SU-DHL-6 (cell line): Measurements from ENCODE around the gene C4orf51.

Experiments
- CTCF ChIP-seq: fragments of 200-600 bp; sonication (generic); IDR thresholded peaks from one replicate; pipeline ENCODE4 v1.5.1; 2017; ENCODE audit warnings: antibody characterized with exemption, mild to moderate bottlenecking, low read length, moderate library complexity; ENCODE audit not compliant: insufficient read depth, poor library complexity, severe bottlenecking
- EZH2phosphoT487 ChIP-seq: fragments of 200-600 bp; sonication (generic), shearing (Covaris generic); conservative IDR thresholded peaks from 2 replicates; pipeline ENCODE4 v1.6.1; 2018; ENCODE audit warnings: mild to moderate bottlenecking, antibody characterized with exemption, low read length, moderate library complexity, mixed read lengths

GRCh38 chr4:145681518-145681917 is 1.6 kb downstream of the C4orf51 start:
- TF ChIP-seq CTCF (no peak), EZH2phosphoT487 (no peak)
